HG03439 (cell line): ENCODE results near the gene PPP1R13B.
"Not testable (repeated sequence)": the region's sequence is repeated elsewhere in the genome, so short reads cannot be mapped to it uniquely, and the experiment has no call there.

Source experiments
- ATAC-seq: cut with Tn5 transposase; IDR thresholded peaks from one replicate; pipeline ENCODE4 v1.9.1; 2021; ENCODE audit warnings: mild to moderate bottlenecking, moderate library complexity; ENCODE audit not compliant: unreplicated experiment

PPP1R13B gene

DNA sequence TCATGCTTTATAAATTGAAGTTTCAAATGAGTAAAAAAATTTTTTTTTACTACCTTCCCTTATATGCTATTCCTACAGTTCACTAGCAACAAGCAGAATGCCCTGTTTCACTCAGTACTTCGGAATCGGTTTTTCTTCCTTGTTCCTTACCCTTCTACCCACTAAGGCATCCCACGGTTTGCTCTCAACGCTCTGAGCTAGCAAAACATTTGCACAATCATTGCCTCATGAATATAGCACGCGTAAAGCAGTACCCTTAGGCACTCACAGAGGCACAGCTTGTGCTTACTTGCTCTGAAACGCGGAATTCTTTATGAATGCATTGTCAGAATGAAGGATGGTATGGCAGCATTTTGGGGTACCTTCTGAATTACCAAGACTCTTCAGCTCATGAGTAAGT is 45.0 kb downstream of the PPP1R13B start:
- ATAC-seq = no peak

DNA sequence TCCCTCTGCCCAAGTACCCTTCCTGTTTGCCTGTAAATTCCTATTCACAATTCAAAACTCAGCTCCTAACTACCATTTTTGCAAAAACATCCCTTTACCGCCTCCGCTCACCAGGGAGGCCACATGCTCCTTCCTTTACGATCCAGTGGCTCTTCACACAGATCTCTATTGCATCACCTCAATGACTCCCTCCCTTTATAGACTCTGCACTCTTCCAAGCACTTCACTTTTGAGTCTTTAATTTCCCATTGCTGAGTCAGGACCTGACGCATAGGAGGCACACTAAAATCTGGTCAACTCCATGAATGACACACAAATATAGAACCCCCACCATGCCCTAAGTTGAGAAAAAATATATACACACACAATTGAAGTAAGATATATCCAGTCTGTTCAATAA is 45.9 kb downstream of the PPP1R13B start:
- no peak for ATAC-seq

DNA sequence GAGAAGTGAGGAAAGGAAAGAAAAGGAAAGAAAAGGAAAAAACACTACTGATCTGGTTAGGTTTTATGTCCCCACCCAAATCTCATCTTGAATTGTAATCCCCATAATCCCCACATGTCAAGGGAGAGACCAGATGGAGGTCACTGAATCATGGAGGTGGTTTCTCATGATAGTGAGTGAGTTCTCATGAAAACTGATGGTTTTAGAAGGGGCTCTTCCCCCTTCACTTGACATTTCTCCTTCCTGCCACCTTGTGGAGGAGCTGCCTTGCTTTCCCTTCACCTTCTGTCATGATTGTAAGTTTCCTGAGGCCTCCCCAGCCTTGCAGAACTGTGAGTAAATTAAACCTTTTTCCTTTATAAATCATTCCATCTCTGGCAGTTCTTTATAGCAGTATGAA is 54.2 kb downstream of the PPP1R13B start:
- not testable (repeated sequence) for ATAC-seq

DNA sequence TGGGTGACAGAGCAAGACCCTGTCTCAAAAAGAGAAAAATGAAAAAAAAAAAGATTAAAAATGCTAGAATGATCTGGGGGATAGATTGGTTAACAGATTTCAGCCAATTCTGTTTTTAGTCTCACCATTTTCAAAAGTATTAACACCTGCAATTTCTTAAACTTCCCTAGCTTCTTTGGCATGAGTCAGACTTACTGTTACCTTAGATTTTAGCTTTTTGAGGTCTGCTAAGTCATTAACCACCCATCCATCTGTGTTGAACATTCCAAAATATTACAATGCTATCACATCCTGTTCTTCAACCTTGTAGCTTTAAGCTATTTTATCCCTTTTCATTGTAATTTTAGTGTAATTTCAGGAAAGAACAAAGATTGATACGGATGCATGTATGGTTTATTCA is 59.3 kb downstream of the PPP1R13B start:
- no peak for ATAC-seq

DNA sequence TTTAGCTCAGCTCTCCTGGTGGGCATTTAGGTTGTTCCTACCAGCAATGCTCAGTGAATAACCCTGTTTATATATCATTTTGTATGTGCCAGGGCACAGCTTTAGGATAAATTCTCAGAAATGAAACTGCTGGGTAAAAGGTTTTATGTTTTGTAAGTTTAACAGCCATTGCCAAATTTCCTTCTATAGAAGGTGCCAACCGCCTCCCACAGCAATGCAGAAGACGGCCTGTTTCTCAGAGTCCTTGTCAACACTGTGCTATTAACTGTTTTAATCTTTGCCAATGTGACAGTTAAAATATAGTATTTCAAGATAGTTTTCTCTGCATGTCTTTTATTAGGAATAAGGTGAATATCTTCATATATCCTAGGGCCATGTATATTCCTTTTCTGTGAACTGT is 65.0 kb downstream of the PPP1R13B start:
- ATAC-seq = no peak

DNA sequence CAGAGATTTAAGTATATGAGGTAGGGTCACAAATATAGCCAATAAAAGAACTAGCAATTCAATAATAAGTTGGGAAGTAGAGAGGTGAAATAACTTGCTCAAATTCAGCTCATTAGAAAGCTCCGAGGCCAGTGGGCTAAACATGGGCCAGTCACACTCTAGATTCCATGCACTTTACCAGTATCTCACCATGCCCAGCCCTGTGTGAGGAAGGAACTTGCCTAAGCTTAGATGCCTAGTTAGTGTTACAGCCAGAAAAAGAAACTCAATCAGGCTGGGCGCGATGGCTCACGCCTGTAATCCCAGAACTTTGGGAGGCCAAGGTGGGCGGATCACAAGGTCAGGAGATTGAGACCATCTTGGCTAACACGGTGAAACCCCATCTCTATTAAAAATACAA is 71.1 kb downstream of the PPP1R13B start:
- ATAC-seq = not testable (repeated sequence)

DNA sequence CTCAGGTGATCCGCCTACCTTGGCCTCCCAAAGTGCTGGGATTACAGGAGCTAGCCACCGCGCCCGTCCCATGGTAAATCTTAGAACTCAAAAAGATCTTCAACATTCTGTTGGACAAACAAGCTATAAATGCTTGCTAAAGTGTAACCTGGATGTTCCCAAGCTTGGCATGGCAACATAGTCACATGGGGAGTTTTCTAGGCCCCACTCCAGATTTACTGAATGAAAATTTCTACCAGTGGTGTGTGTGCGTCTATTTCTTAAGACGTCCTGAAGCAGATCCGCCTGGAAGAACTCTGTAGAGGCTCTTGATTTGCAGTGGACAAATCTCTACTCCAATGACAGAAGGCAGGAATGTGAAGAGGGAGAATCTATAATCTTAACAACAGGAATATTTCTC is 71.9 kb downstream of the PPP1R13B start:
- no peak for ATAC-seq

DNA sequence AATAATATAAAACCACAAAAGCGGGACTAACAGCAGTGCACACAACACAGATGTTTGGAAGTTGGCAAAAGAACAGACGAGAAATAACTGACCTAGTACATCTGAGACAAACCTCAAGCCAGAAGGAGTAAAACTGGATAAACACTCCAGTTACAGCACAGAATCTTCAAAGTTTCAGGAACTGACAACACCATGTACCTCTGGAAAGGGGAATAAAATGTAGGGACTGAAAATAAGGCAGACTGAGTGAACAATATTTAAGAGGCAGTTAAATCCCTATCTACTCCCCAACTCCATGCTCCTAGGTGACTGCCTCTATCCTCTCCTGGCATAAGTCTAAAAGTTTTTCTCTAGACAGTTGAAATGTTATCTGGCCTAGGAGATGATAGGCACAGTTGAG is 73.9 kb downstream of the PPP1R13B start:
- ATAC-seq = no peak

DNA sequence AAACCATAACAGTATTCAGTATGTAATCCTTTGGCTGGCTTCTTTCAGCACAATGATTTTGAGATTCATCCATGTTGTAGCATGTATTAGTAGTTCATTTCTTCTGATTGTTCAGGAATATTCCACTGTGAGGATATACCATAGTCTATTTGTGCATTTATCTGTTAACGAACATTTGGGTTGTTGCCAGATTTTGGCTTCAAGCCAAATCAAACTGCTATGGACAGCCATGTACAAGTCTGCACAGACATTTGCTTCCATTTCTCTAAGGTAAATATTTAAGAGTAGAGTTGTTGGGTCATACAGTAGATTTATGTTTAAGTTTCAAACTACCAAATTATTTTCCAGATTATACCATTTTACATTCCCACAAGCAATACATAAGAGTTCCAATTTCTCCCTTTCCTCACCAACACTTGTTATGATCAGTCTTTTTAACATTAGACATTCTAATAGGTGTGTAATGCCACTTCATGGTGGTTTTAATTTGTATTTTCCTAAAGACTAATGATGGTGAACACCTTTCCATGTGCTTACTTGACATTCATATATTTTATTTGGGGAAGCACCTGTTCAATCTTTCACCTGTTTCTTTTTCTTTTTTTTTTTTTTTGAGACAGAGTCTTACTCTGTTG is 75.2 kb downstream of the PPP1R13B start:
- no peak for ATAC-seq

DNA sequence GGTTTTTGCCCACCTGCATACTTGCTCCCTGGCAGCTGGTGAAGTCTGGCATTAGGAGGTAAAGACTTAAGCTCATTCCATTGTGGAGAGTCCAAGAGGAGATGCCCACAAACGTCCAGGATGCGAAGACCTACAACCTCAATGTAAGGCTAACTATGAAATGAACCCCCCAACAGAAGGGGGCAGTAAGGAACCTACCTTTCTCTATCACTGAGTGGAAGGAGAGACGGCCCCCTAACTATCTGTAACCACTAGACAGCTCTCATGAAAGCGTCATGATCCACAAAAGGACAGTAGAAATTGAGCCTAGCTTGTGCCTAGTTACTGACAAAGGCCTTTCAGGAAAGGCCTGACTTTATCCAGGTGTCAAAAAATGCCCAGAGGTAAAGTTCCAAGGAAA is 76.5 kb downstream of the PPP1R13B start:
- ATAC-seq = no peak

DNA sequence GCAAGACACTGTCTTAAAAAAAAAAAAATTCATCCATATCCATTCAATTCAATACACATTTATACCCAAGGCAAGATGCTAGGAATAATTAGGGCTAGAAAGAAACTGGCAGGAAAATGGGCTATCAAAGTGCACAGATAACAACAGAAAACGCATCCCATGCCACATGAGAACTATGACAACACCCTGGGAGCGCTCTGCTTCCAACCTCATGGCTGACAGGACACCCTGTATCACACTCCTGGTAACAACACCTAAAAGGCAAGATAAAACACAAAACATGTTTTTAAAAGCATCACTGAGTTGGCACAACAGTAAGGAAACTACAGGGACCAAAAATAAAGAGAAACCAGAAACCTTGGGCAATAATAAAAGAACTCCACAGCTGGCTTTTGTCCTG is 76.9 kb downstream of the PPP1R13B start:
- ATAC-seq = no peak

DNA sequence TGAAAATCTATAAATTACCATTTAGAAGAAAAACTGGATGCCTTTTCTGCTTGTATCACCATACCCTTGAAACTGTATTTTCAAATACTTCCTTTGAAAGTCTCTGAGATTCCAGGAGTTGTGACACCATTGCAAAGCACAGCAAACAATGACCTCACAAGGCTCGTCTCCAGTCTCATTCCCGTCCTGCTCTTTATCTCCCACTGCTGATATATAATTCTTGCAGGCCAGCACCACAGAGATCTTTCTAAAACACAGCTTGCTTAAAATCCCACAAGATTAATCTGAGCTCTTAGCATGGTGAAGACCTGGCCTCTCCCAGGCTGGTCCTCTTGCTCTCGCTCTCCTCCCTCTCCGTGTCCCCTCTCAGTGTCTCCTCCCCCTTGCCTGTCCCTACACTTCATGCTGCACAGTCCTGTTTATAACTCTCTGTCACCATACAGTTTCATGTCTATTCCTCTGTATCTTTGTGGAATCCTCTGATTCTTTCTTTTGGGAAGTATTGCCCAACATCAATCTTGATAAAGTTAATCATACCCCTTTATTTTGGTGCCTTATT is 80.0 kb downstream of the PPP1R13B start:
- no peak for ATAC-seq

DNA sequence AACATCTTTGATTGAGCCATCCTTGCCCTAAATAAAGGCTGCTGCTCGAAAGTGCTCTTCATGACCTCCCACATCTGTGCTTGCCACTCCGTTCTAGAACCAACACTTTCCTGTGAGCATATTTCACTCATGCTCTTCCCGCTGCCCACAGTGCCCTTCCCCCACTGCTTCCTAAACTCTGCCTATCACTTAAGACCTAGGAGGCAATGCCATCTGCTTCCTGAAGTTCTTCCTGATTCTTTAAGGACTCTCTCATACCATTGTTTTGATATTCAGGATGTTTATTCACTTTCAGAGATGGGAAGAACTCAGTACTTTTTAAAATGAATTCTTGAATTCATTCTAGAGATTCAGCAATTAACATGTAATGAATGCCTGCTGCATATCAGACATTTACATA is 81.8 kb downstream of the PPP1R13B start:
- ATAC-seq = no peak

DNA sequence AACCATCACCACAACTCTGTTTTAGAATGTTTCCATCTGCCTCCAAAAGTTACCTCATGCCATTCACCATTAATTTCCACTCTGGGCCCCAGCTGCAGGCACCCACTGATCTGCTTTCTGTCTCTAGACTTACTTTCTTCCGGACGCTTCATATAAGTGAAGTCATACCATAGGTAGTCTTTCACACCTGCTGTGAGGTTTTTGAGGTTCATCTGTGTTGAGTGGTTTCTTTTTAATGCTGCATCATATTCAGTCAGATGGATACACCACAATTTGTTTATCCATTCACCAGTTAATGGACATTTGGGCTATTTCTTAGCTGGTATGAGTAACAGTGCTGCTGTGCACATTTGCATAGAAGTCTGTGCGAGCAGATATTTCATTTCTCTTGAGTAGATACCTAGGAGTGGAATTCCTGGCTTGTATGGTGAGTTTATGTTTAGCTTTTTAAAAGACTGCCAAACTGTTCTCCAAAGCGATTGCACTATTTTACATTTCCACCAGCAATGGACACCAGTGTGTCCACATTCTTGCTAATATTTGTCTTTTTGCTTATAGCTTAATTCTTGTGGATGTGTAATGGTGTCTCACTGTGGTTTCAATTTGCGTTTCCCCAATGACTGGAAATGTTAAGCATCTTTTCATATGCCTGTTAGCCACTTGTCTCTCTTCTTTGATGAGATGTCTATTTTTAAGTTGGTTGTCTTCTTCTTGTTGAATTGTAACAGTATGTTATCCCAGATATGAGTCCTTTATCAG is 83.5 kb downstream of the PPP1R13B start:
- peak; percentile 68 for ATAC-seq

DNA sequence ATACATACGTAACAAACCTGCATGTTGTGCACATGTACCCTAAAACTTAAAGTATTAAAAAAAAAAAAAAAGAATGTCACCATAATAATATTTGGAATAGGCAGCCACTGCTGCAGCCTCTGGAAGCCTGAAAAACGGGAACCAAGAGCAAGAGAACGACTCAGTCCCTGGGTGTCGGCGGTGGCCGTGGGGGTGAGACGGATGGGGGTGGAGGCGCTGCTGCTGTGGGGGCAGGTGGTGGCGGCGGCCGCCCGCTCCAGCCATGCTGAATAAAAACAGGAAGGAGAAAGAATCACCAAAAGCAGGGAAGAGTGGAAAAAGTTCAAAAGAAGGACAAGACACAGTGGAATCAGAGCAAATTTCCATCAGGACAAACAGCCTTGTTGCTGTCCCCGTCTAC is 84.8 kb downstream of the PPP1R13B start:
- no peak for ATAC-seq

DNA sequence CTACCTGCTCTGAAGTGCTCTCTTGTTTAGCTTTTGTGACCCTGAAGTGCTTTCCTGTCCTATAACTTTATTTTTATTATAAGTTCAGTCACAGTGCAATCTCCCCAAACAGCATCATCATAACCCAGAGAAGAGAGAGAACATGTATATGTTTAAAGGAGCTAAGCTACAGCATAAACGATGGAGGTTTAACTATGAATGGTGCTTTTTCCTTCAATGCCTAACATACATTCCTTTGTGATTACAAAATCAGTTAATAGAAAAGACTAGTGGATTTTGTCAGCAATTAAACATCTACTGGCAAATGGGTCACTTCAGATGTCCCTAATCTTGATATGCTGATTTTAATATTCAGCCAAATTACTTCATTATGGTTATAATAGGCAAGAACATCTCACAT is 85.3 kb downstream of the PPP1R13B start:
- ATAC-seq = no peak

DNA sequence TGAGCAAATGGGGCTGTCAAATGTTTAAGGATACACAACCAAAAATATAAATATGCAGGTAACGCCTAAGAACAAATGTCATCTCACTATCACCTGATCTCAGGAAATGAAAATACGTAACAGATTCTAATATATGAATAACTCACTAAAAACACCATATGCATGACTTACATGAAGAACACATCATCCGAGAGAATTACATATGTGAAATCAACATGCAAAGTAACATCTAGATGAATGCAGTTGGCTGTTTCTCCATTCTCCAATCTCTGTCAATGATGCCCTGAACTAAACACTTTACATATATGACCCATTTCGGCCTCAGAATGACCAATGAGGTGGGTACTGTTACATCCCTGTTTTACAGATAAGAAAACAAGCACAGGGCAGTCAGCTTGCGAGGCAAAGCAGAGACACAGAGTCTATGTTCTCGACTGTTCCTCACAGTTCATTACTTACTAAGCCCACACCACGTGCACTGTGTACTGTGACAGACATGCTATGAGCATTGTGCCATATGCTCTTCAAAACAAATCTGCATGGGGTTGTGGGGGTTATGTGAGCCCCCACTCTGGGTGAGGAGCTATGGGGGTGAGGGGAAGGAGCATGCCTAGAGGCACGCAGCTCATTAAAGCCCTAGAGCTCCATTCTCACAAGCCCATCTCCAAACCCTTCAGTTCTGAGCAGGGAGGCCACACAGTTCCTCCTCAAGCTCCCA is 89.2 kb downstream of the PPP1R13B start:
- ATAC-seq = no peak

DNA sequence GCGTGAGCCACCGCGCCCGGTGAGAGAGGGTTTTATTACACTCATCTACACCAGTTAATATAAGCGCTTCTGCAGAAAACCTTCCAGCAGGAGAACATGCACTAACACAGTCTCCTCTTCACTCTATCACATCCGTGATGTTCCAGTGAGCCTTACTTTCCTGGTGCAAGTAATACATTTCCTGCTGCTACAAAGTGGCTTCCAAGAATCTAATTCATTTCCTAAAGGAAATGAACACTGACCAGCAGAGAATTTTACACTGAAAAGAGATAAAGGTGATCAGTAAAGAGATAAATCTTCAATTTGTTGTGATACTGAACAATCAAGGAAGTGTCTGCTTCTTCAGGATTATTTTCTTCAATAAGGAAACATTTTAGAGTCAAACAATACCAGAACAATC is 92.3 kb downstream of the PPP1R13B start:
- no peak for ATAC-seq

DNA sequence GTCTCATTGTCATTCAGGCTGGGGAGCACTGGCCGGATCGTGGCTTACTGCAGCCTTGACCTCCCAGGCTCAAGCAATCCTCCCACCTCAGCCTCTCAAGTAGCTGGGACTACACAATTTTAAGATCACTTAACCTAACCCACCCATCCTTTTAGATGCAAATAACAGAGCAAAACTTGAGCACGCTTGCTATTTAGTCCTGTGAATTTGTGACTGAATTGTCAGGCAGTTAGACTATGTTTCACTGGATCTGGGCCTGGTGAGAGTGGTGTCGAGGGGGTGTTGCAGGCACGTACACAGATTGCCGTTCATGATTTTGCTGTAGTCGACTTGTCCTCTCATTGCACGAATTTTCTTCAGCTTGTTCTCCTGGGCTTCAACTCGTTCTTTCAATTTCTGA is 93.6 kb downstream of the PPP1R13B start:
- ATAC-seq = no peak

DNA sequence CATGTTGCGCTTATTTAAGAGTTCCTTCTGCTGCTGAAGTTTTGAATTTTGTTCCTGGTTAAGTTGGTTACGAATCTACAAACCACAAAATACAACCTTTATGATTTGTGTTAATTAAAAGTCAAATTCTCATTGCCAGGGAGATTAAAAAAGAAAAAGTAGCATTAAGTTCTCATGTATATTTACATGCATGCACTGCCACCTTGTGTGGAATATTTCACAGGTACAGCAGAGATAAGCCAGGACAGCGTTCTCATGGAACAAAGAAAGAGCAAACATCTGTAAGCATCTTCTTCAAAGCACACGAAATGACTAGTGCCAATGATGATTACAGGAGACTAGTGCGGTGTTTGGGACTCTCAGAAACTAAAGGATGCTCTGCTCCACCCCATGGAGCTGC is 97.5 kb downstream of the PPP1R13B start:
- no peak for ATAC-seq

DNA sequence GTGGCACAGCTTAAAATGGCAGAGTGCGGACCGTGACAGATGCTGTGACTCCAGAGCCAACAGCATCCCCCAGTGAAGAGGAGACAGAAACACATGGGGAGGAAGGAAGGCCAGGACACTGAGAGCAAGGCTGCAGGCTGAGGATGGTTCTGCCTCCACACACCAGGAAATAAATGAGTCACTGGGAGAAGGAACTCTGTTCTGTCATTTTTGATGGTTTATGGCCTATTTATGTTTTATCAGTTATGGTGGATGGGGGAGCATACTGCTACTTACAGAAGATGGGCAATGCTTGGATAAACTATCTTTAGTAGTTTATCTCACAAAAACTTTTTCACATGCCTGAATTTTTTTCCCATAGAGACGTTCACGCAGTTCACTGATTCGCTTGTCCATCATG is 97.9 kb downstream of the PPP1R13B start:
- ATAC-seq = no peak

DNA sequence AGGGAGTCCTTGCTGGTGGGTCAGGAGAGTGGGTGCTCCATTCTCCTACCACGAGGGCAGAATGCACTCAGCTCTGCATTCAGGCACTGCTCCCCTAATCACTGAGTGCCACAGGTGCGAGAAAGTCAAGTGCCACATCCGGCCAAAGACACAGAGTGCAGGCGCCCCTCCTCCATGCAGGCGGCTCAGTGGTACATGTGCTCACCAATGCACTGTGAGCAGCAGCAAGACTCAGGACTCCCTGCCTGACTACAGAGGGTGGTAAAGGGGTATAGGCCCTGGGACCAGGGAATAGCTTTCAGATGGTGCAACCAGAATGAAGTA is 98.9 kb downstream of the PPP1R13B start:
- no peak for ATAC-seq
